ENCODE measurements around the gene ITGA1.

ITGA1 gene

GRCh38 chr5:52760695-52761366 lies 26.9 kb upstream of the ITGA1 start:
- no peak for DNase-seq (ENCODE audit: insufficient read length, low spot score)
- FAIRE-seq: no peak
- TF ChIP-seq POLR2A (IDR thresholded peaks at IDR 0.05; ENCODE audit: low read depth, low read length): no peak

GRCh38 chr5:52767217-52767743 lies 20.4 kb upstream of the ITGA1 start:
- DNase-seq (ENCODE audit: insufficient read length, low spot score) (no peak), FAIRE-seq (no peak)
- no peak for TF ChIP-seq POLR2A (IDR thresholded peaks at IDR 0.05; ENCODE audit: low read depth, low read length)

- no peak for DNase-seq (ENCODE audit: insufficient read length, low spot score)
- no peak for FAIRE-seq
- no peak for TF ChIP-seq POLR2A (IDR thresholded peaks at IDR 0.05; ENCODE audit: low read depth, low read length)
Measured at GRCh38 chr5:52767766-52768480, 19.8 kb upstream of the ITGA1 start.

DNA sequence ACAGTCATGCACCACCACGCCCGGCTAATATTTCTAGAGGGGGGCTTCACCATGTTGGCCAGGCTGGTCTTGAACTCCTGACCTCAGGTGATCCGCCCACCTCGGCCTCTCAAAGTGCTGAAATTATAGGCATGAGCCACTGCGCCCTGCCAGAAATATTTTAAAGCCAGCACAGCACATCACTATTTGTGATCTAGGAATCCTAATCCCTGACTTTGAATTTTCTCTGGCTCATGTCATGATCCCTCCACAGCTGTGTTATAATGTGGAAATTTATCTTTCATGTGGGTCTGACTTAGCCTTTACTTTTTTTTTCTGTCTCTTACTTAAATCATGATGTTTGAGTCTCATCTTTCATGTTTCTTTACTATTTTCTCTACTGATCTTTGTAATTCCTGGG lies 18.7 kb upstream of the ITGA1 start:
- FAIRE-seq (no peak), DNase-seq (ENCODE audit: insufficient read length, low spot score) (no peak)
- no peak for TF ChIP-seq POLR2A (IDR thresholded peaks at IDR 0.05; ENCODE audit: low read depth, low read length)

DNA sequence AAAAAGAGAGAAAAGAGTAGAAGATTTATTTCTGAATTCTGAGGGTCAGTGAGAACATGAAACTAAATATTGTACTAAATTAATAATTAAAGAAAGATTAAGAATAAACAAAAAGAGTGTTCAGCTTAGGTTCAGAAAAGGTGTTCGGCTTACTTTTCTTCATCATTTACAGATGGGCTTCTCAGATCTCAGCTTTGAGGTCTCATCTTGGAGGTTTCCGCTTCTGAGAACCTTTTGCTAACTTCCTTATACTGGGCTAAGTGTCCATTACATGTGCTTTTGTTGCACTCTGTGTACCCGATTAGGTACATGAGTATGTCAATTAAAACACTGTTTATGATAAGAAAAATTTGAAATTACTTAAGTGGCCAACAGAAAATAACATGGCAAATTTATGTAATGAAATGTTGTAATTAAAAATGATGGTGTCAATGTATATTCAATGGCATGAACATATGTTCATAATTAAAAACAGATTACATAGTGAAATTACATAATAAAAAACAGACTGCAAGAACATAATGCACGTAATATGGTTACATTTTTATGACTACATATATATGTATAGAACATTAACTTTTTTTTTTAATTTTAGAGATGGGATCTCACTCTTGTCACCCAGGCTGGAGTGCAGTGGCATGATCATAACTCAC lies 17.3 kb upstream of the ITGA1 start:
- FAIRE-seq (no peak), DNase-seq (ENCODE audit: insufficient read length, low spot score) (no peak)
- no peak for TF ChIP-seq POLR2A (IDR thresholded peaks at IDR 0.05; ENCODE audit: low read depth, low read length)

DNA sequence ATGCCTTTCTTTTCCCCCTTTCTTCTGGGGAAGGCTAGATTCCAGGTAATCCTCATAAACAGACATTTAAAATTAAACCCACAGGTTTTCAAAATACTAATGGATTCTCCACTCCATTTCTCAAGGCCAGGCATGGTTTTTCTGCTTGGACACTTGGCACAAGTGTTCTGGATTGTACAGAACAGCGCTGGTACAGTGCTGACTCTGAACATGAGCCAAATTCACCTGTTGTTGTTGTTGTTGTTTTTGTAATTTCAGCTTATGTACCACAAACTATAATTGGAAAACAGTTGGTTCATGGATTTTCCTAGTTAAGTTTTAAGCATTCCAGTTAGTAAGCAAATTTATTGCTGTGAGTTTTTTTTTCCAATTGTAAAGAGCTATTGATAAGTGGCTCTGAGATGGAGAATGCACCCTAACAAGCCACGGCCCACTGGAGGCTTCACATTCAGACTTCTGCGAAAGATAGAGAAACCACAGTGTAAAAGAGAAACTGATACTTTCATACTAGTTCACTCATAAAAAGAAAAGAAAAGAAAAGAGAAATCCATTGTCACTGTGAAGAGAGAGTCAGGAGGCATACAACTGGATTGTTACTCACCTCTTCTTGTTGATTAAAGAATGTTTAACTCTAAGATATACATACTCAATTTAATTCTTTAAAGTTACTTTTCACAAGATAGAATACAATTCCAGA lies 16.2 kb upstream of the ITGA1 start:
- DNase-seq (ENCODE audit: insufficient read length, low spot score) (no peak), FAIRE-seq (no peak)
- no peak for TF ChIP-seq POLR2A (IDR thresholded peaks at IDR 0.05; ENCODE audit: low read depth, low read length)

- no peak for TF ChIP-seq POLR2A (IDR thresholded peaks at IDR 0.05; ENCODE audit: low read depth, low read length)
- no peak for DNase-seq (ENCODE audit: insufficient read length, low spot score)
- FAIRE-seq: no peak
Measured at GRCh38 chr5:52772668-52773067, 15.0 kb upstream of the ITGA1 start.

- DNase-seq (ENCODE audit: insufficient read length, low spot score) (no peak), FAIRE-seq (no peak)
- TF ChIP-seq POLR2A (IDR thresholded peaks at IDR 0.05; ENCODE audit: low read depth, low read length): no peak
Measured at GRCh38 chr5:52773342-52773741, 14.4 kb upstream of the ITGA1 start.

DNA sequence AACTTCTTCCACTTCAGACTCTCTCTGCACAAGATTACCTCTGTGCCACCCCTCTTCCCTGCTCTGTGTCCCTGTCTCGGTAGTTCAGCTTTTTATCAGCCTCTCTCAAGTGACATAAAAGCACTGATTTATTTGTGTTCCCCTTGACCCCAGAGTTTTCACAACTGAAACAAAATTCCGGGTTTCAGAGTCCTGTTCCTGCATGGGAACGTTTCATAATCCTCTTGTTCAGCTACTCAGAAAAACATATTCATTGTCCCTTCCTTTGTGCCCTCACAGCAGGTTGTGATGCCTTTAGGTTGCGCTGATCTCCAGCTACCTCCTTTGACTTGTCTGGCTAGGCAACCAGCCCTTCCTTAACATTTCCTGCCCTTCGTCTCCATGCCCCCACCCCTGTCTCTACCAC lies 13.7 kb upstream of the ITGA1 start:
- TF ChIP-seq POLR2A (IDR thresholded peaks at IDR 0.05; ENCODE audit: low read depth, low read length): no peak
- FAIRE-seq: no peak
- no peak for DNase-seq (ENCODE audit: insufficient read length, low spot score)

GRCh38 chr5:52776116-52776515 lies 11.6 kb upstream of the ITGA1 start:
- TF ChIP-seq POLR2A (IDR thresholded peaks at IDR 0.05; ENCODE audit: low read depth, low read length): no peak
- FAIRE-seq: no peak
- DNase-seq (ENCODE audit: insufficient read length, low spot score): no peak

DNA sequence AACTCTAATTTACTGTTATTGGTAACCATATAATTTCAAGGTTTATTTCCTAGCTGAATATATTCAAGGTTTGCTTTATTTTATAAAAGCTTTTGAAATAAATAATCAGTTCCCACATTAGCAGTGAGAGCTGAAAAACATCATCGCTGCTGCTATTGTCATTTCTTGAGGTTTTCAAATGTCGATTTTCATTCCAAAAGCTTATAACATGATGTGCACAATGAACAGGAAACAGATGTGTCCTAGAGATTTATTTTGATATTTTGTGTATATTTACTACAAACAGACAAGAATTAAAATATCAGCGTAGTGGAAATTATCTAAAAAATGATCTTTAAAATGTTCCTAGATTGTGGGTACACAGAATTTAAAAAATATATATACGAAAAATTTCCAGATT lies 10.5 kb upstream of the ITGA1 start:
- DNase-seq (ENCODE audit: insufficient read length, low spot score) (no peak), FAIRE-seq (no peak)
- no peak for TF ChIP-seq POLR2A (IDR thresholded peaks at IDR 0.05; ENCODE audit: low read depth, low read length)

- FAIRE-seq (no peak), DNase-seq (ENCODE audit: insufficient read length, low spot score) (no peak)
- TF ChIP-seq POLR2A (IDR thresholded peaks at IDR 0.05; ENCODE audit: low read depth, low read length): no peak
Measured at GRCh38 chr5:52778781-52779180, 8.9 kb upstream of the ITGA1 start.

DNA sequence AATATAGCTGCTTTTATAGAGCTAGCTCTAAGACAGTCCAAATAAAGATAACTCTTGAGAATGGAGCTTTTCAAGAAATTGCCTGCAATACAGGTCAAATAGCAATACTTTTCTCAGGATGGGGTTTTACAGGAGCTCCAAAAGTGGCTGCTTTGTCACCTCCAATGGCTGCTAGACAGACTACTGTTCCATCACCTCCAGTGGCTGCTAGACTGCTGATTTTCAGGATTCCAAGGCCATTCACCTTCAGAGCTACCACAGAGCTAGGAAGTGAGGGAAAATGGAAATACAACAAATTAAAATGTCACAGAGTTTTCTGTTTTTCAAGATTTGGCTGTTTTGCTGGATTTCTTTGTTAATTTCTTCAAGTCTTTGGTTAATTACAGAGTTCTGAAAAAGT lies 8.5 kb upstream of the ITGA1 start:
- FAIRE-seq (no peak), DNase-seq (ENCODE audit: insufficient read length, low spot score) (no peak)
- TF ChIP-seq POLR2A (IDR thresholded peaks at IDR 0.05; ENCODE audit: low read depth, low read length): no peak
